ENCODE data around the gene FCHSD1.
A peak's percentile ranks its signal among the peaks of the same experiment; 100 is the strongest.

FCHSD1 gene

GRCh38 chr5:141637767-141638419 lies 13.3 kb downstream of the FCHSD1 start:
- DNase-seq (ENCODE audit: low read depth): no peak
- no peak for TF ChIP-seq CTCF (IDR thresholded peaks at IDR 0.05; ENCODE audit: control insufficient read depth, extremely low read depth, insufficient read depth)
- H3K4me3 ChIP-seq (ENCODE audit: low read depth, low read length): peak overlapping the region; percentile 94

GRCh38 chr5:141637123-141637766 lies 14.0 kb downstream of the FCHSD1 start:
- TF ChIP-seq CTCF (IDR thresholded peaks at IDR 0.05; ENCODE audit: control insufficient read depth, extremely low read depth, insufficient read depth): no peak
- DNase-seq (ENCODE audit: low read depth): no peak
- H3K4me3 ChIP-seq (ENCODE audit: low read depth, low read length): peak overlapping the region; percentile 94

GRCh38 chr5:141636413-141637122 lies 14.7 kb downstream of the FCHSD1 start, which contains the start of the genes HDAC3 and RELL2:
Gene HDAC3 (minus strand): TSS chr5:141636849. CDS start chr5:141636790, 59 bp downstream.
Gene RELL2 (plus strand): TSS chr5:141636997. CDS start chr5:141638226, 1,229 bp downstream.
- no peak for TF ChIP-seq CTCF (IDR thresholded peaks at IDR 0.05; ENCODE audit: control insufficient read depth, extremely low read depth, insufficient read depth)
- no peak for DNase-seq (ENCODE audit: low read depth)
- peak within 1 kb of the TSS; percentile 94 for H3K4me3 ChIP-seq (ENCODE audit: low read depth, low read length)

GRCh38 chr5:141636106-141636412 lies 15.2 kb downstream of the FCHSD1 start:
- no peak for TF ChIP-seq CTCF (IDR thresholded peaks at IDR 0.05; ENCODE audit: control insufficient read depth, extremely low read depth, insufficient read depth)
- DNase-seq (ENCODE audit: low read depth): no peak
- H3K4me3 ChIP-seq (ENCODE audit: low read depth, low read length): peak overlapping the region; percentile 94

- DNase-seq (ENCODE audit: low read depth): no peak
- TF ChIP-seq CTCF (IDR thresholded peaks at IDR 0.05; ENCODE audit: control insufficient read depth, extremely low read depth, insufficient read depth): no peak
- peak overlapping the region; percentile 94 for H3K4me3 ChIP-seq (ENCODE audit: low read depth, low read length)
These were observed 15.6 kb downstream of the FCHSD1 start for GRCh38 chr5:141635646-141636045.

- no peak for DNase-seq (ENCODE audit: low read depth)
- TF ChIP-seq CTCF (IDR thresholded peaks at IDR 0.05; ENCODE audit: control insufficient read depth, extremely low read depth, insufficient read depth): no peak
- no peak overlapping the region for H3K4me3 ChIP-seq (ENCODE audit: low read depth, low read length)
These were observed 16.5 kb downstream of the FCHSD1 start for GRCh38 chr5:141634720-141635119.

Measured in LNCaP clone FGC (cell line).